Hepatocyte (in vitro differentiated cells): ENCODE measurements around the gene EML4. TPM values are rescaled to one million over a fixed set of nuclear protein-coding genes. Genes with fewer than 3 reads are reported as not detected.

Experiments
- DNase-seq: peaks from one replicate; pipeline ENCODE4 v3.0.0-alpha.2; 2016; ENCODE audit warnings: low spot score
- H2AFZ ChIP-seq: fragments of 200-600 bp; sonication (generic); 2 replicates; pipeline ENCODE4 v1.6.0; 2016; ENCODE audit warnings: antibody characterized with exemption, mild to moderate bottlenecking
- H3K27ac ChIP-seq: fragments of 200-600 bp; sonication (generic); 2 replicates; pipeline ENCODE4 v1.5.1; 2016; ENCODE audit warnings: mild to moderate bottlenecking
- H3K27me3 ChIP-seq: fragments of 200-600 bp; sonication (generic); 2 replicates; pipeline ENCODE4 v1.6.1; 2016
- H3K36me3 ChIP-seq: fragments of 200-600 bp; sonication (generic); replicated peaks from 2 replicates; pipeline ENCODE4 v1.5.1; 2016; ENCODE audit warnings: low read depth; ENCODE audit not compliant: insufficient read depth
- H3K4me1 ChIP-seq: fragments of 200-600 bp; sonication (generic); 2 replicates; pipeline ENCODE4 v1.5.1; 2016; ENCODE audit warnings: mild to moderate bottlenecking, moderate library complexity; ENCODE audit not compliant: insufficient read depth
- H3K4me2 ChIP-seq: fragments of 200-600 bp; sonication (generic); 2 replicates; pipeline ENCODE4 v1.6.0; 2016
- H3K4me3 ChIP-seq: fragments of 200-600 bp; sonication (generic); 2 replicates; pipeline ENCODE4 v1.5.1; 2016; ENCODE audit warnings: mild to moderate bottlenecking
- H3K79me2 ChIP-seq: fragments of 200-600 bp; sonication (generic); 2 replicates; pipeline ENCODE4 v1.6.0; 2017; ENCODE audit warnings: mild to moderate bottlenecking
- H3K9me2 ChIP-seq: fragments of 200-600 bp; sonication (generic); replicated peaks from 2 replicates; pipeline ENCODE4 v1.6.0; 2017; ENCODE audit warnings: mild to moderate bottlenecking; ENCODE audit not compliant: insufficient read depth
- H3K9me3 ChIP-seq: fragments of 200-600 bp; sonication (generic); 2 replicates; pipeline ENCODE4 v1.5.1; 2016; ENCODE audit warnings: low read depth, mild to moderate bottlenecking
- H4K20me1 ChIP-seq: fragments of 200-600 bp; sonication (generic); 2 replicates; pipeline ENCODE4 v1.6.0; 2016; ENCODE audit warnings: mild to moderate bottlenecking; ENCODE audit not compliant: insufficient read depth, poor library complexity, severe bottlenecking
- EZH2 ChIP-seq: fragments of 200-600 bp; sonication (generic); IDR thresholded peaks from 2 replicates; pipeline ENCODE4 v1.6.1; 2016; ENCODE audit warnings: antibody characterized with exemption, mild to moderate bottlenecking, borderline replicate concordance
- EZH2phosphoT487 ChIP-seq: fragments of 200-600 bp; sonication (generic); IDR thresholded peaks from one replicate; pipeline ENCODE4 v1.6.1; 2018; ENCODE audit warnings: antibody characterized with exemption, mild to moderate bottlenecking, low read depth, moderate library complexity; ENCODE audit not compliant: unreplicated experiment, severe bottlenecking
- WGBS: methylation state at CpG from one replicate; pipeline ENCODE4 v1.1.6; 2016; ENCODE audit warnings: low lambda C conversion rate; ENCODE audit errors: missing lambda C conversion rate; 5-methylcytosine and 5-hydroxymethylcytosine counted together
- polyA plus RNA-seq: library from polyadenylated mRNA; unstranded; fragments of >200 nt; fragmentation: Nextera tagmentation; extraction: Ambion mirVana; gene quantifications from 2 replicates; pipeline ENCODE4 v1.2.1, GENCODE V29; 2016
- total RNA-seq: library from RNA; depleted of rRNA; stranded (reverse); fragments of >200 nt; gene quantifications from 2 replicates; pipeline ENCODE4 v1.2.3, GENCODE V29; 2014
- TF ChIP-seq, protein P1 (sequence below): fragments of 200-600 bp; sonication (generic); IDR thresholded peaks from 2 replicates; pipeline ENCODE4 v1.5.1; 2016; ENCODE audit warnings: antibody characterized with exemption, mild to moderate bottlenecking; ENCODE audit not compliant: poor library complexity

The EML4 gene
- total and polyA plus RNA-seq, 2 experiments from 2014 or later = 49.9 to 86.8 TPM

DNA sequence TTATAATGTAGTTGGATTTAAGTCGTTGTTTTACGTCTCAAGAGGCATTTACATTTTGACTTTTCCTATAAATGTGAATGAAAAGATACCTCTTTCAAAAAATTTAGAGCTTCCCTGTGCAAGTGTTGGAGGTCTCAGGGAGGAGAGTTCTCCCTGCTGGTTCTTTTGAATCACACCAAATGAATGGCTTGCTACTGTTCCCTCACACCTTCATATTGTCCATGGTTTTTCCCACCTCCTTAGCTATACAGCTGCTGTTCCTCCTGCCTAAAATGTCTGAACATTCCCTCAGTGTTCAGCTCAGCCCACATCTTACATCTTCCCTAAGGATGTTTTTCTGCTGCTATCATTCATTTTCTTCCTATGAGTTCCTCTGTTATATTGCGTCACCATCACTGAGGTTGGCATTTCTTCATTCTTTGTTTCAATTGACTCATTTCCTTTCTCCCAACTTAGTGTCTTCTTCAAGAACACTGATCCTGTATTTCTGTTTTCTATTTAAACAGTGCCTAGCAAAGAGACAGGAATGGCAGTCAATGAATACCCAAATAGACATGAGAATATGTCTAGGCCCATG is 145.8 kb downstream of the EML4 start:
- Histone ChIP-seq H3K4me2 (no peak overlapping the region), H3K27ac (no peak overlapping the region), H3K79me2 (no peaks in the 10 kb centered on the region), H3K9me3 (no peaks in the 10 kb centered on the region), H3K4me3 (no peak overlapping the region), H3K36me3 (no peaks in the 10 kb centered on the region), H2AFZ (no peak overlapping the region), H3K4me1 (no peaks in the 10 kb centered on the region), H4K20me1 (no peaks in the 10 kb centered on the region), H3K27me3 (no peaks in the 10 kb centered on the region), H3K9me2 (no peaks in the 10 kb centered on the region)
- 96% methylated on average over 3 of the region's 3 CpGs for WGBS
- TF ChIP-seq EZH2 = no peak
- no peak for DNase-seq

DNA sequence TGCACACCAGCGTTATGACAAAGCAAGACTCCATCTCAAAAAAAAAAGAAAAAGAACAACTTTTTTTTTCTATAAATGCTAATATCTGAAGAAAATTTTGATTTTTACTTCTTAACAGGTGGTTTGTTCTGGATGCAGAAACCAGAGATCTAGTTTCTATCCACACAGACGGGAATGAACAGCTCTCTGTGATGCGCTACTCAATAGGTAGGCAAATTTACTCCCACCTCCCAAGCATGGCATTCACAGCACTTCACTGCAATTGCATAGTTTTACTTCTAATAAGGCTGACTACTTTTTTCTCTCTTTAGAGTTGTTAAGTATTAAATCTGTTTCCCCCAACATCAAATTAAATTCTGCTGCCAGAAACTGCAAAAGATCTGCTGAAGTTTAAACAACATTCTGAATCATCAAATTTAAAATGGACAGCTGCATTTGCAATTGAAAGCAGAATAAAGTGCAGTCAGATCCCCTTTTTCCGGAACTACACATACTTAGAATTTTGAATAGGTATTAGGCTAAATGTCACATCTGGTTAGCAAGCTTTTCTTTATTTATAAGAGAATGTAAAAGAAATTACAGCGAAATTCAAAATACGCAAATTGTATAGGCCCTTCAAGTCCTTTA is 146.8 kb downstream of the EML4 start:
- TF ChIP-seq, protein P1, sequence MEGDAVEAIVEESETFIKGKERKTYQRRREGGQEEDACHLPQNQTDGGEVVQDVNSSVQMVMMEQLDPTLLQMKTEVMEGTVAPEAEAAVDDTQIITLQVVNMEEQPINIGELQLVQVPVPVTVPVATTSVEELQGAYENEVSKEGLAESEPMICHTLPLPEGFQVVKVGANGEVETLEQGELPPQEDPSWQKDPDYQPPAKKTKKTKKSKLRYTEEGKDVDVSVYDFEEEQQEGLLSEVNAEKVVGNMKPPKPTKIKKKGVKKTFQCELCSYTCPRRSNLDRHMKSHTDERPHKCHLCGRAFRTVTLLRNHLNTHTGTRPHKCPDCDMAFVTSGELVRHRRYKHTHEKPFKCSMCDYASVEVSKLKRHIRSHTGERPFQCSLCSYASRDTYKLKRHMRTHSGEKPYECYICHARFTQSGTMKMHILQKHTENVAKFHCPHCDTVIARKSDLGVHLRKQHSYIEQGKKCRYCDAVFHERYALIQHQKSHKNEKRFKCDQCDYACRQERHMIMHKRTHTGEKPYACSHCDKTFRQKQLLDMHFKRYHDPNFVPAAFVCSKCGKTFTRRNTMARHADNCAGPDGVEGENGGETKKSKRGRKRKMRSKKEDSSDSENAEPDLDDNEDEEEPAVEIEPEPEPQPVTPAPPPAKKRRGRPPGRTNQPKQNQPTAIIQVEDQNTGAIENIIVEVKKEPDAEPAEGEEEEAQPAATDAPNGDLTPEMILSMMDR = no peak
- TF ChIP-seq EZH2 = no peak
- no peak for TF ChIP-seq EZH2phosphoT487
- 95% methylated on average over 6 of the region's 6 CpGs for WGBS
- no peaks in the 10 kb centered on the region for H3K79me2 ChIP-seq
- no peak overlapping the region for H2AFZ ChIP-seq
- no peak overlapping the region for H3K4me2 ChIP-seq
- H4K20me1 ChIP-seq = no peaks in the 10 kb centered on the region
- H3K4me3 ChIP-seq = no peak overlapping the region
- no peaks in the 10 kb centered on the region for H3K9me2 ChIP-seq
- H3K27ac ChIP-seq = no peak overlapping the region
- H3K36me3 ChIP-seq = no peaks in the 10 kb centered on the region
- H3K9me3 ChIP-seq = no peaks in the 10 kb centered on the region
- no peaks in the 10 kb centered on the region for H3K4me1 ChIP-seq
- DNase-seq = no peak
- H3K27me3 ChIP-seq = no peaks in the 10 kb centered on the region

DNA sequence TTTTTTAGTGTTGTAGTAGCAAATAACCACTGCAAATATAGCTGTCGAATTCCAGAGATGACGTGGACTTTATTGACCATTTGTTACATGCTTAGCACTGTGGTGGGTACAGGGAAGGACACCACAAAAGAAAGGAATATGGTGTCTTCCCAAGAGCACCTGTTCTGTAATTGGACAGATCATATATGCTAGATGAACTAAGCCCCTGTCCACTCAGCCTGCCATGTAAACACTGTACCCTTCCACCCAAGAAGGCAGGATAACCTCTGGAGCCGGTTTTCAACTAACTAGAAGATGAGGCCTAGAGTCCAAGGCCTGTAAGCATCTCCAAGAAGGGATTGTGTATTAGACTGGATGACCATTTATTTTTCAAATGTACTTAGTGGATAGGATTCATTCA is 147.8 kb downstream of the EML4 start:
- Histone ChIP-seq H3K79me2 (no peaks in the 10 kb centered on the region), H3K36me3 (no peaks in the 10 kb centered on the region), H3K4me2 (no peak overlapping the region), H3K9me2 (no peaks in the 10 kb centered on the region), H3K4me3 (no peak overlapping the region), H3K4me1 (no peaks in the 10 kb centered on the region), H3K9me3 (no peaks in the 10 kb centered on the region), H3K27ac (no peak overlapping the region), H2AFZ (no peak overlapping the region), H3K27me3 (no peaks in the 10 kb centered on the region), H4K20me1 (no peaks in the 10 kb centered on the region)
- TF ChIP-seq EZH2 = no peak
- TF ChIP-seq, protein P1 = no peak
- no peak for TF ChIP-seq EZH2phosphoT487
- 76% methylated on average over 3 of the region's 3 CpGs for WGBS
- no peak for DNase-seq

DNA sequence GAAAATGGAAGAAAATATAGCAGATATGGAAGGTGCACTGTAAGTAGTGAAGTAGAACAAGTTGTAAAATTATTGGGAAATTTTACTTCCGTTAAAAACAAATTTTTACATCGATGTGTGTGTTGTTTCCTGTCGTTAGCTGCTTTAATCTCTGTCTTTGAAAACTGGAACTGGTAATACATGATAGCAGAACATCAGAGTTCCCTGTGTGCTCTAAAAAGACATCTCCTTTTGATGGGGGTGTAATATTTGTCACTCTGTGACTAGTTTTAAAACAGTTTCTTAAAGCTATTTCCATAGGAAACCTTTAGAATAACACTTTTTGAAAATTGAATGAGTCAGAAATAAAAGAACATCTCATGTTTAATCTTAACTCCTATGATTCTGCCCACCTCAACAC is 148.3 kb downstream of the EML4 start:
- Histone ChIP-seq H3K36me3 (no peaks in the 10 kb centered on the region), H3K27ac (no peak overlapping the region), H3K4me1 (no peaks in the 10 kb centered on the region), H4K20me1 (no peaks in the 10 kb centered on the region), H3K27me3 (no peaks in the 10 kb centered on the region), H3K79me2 (no peaks in the 10 kb centered on the region), H3K9me2 (no peaks in the 10 kb centered on the region), H3K4me3 (no peak overlapping the region), H2AFZ (no peak overlapping the region), H3K9me3 (no peaks in the 10 kb centered on the region), H3K4me2 (no peak overlapping the region)
- TF ChIP-seq EZH2 (no peak), EZH2phosphoT487 (no peak)
- TF ChIP-seq, protein P1 = no peak
- no peak for DNase-seq
- 99% methylated on average over 3 of the region's 3 CpGs for WGBS
